Trophoblast cell (in vitro differentiated cells and primary cell): ENCODE results near the gene UPB1.
"Not testable (repeated sequence)": the region's sequence is repeated elsewhere in the genome, so short reads cannot be mapped to it uniquely, and the experiment has no call there.

Source experiments
- DNase-seq, 2 donors: peaks; one replicate each; pipeline ENCODE4 v3.0.0-alpha.2; 2016
- H2AFZ ChIP-seq: 2 replicates; pipeline ENCODE4 v1.6.1; 2013; ENCODE audit warnings: low read length, moderate library complexity, mild to moderate bottlenecking; ENCODE audit not compliant: insufficient read depth, poor library complexity
- H2AK5ac ChIP-seq: 2 replicates; pipeline ENCODE4 v1.6.1; 2013; ENCODE audit warnings: mild to moderate bottlenecking, low read length
- H2BK120ac ChIP-seq: 2 replicates; pipeline ENCODE4 v1.6.1; 2013; ENCODE audit warnings: low read length, mild to moderate bottlenecking, moderate library complexity; ENCODE audit not compliant: insufficient read depth, poor library complexity
- H2BK12ac ChIP-seq: 2 replicates; pipeline ENCODE4 v1.6.1; 2013; ENCODE audit warnings: mild to moderate bottlenecking, low read length, moderate library complexity
- H2BK5ac ChIP-seq: 2 replicates; pipeline ENCODE4 v1.6.1; 2013; ENCODE audit warnings: low read length, low read depth, moderate library complexity, mild to moderate bottlenecking; ENCODE audit not compliant: poor library complexity
- H3K14ac ChIP-seq: 2 replicates; pipeline ENCODE4 v1.6.1; 2013; ENCODE audit warnings: mild to moderate bottlenecking, low read length
- H3K18ac ChIP-seq: 2 replicates; pipeline ENCODE4 v1.6.1; 2013; ENCODE audit warnings: mild to moderate bottlenecking, low read length
- H3K23ac ChIP-seq: 2 replicates; pipeline ENCODE4 v1.6.1; 2013; ENCODE audit warnings: low read length
- H3K27ac ChIP-seq: 2 replicates; pipeline ENCODE4 v1.5.1; 2013; ENCODE audit warnings: low read depth, mild to moderate bottlenecking, inconsistent platforms, low read length, moderate library complexity
- H3K27me3 ChIP-seq: 2 replicates; pipeline ENCODE4 v1.6.1; 2013; ENCODE audit warnings: inconsistent platforms, mild to moderate bottlenecking, low read length, moderate library complexity; ENCODE audit not compliant: insufficient read depth
- H3K36me3 ChIP-seq, 2 experiments: 1 replicate in 1 of 2; 2 replicates in 1 of 2; pipeline ENCODE4 v1.6.1; 2013; ENCODE audit warnings: low read length in 2 of 2, mild to moderate bottlenecking in 2 of 2, moderate library complexity in 1 of 2; ENCODE audit not compliant: insufficient read depth in 2 of 2, control insufficient read depth in 1 of 2
- H3K4ac ChIP-seq: 2 replicates; pipeline ENCODE4 v1.6.1; 2013; ENCODE audit warnings: low read depth, mild to moderate bottlenecking, low read length, moderate library complexity
- H3K4me1 ChIP-seq, 2 experiments: 1 replicate in 1 of 2; 2 replicates in 1 of 2; pipeline ENCODE4 v1.6.1; 2013; ENCODE audit warnings: low read length in 2 of 2, mild to moderate bottlenecking in 2 of 2, moderate library complexity in 1 of 2; ENCODE audit not compliant: insufficient read depth in 2 of 2, control insufficient read depth in 1 of 2
- H3K4me2 ChIP-seq: 2 replicates; pipeline ENCODE4 v1.6.1; 2013; ENCODE audit warnings: inconsistent platforms, mild to moderate bottlenecking, low read length, moderate library complexity
- H3K4me3 ChIP-seq: 2 replicates; pipeline ENCODE4 v1.5.1; 2013; ENCODE audit warnings: mild to moderate bottlenecking, low read depth, low read length, inconsistent platforms
- H3K79me1 ChIP-seq: one replicate; pipeline ENCODE4 v1.6.1; 2013; ENCODE audit warnings: low read length
- H3K79me2 ChIP-seq: 2 replicates; pipeline ENCODE4 v1.6.1; 2013; ENCODE audit warnings: low read length, mild to moderate bottlenecking; ENCODE audit not compliant: control insufficient read depth, insufficient read depth, poor library complexity
- H3K9ac ChIP-seq: 2 replicates; pipeline ENCODE4 v1.6.1; 2013; ENCODE audit warnings: mild to moderate bottlenecking, low read length
- H3K9me3 ChIP-seq: 2 replicates; pipeline ENCODE4 v1.6.1; 2013; ENCODE audit warnings: low read depth, mild to moderate bottlenecking, control low read depth, inconsistent platforms, low read length; ENCODE audit not compliant: insufficient read depth
- H4K12ac ChIP-seq: 2 replicates; pipeline ENCODE4 v1.6.1; 2013; ENCODE audit warnings: low read depth, mild to moderate bottlenecking, low read length, moderate library complexity
- H4K8ac ChIP-seq: 2 replicates; pipeline ENCODE4 v1.6.1; 2013; ENCODE audit warnings: low read depth, mild to moderate bottlenecking, low read length, moderate library complexity
- H4K91ac ChIP-seq: one replicate; pipeline ENCODE4 v1.6.1; 2013; ENCODE audit warnings: low read depth, mild to moderate bottlenecking, low read length, moderate library complexity
- WGBS: extraction: QIAGEN DNeasy Blood & Tissue Kit; methylation state at CpG from one replicate; pipeline ENCODE4 v1.1.7; 2013; ENCODE audit warnings: missing lambda C conversion rate; ENCODE audit not compliant: insufficient read length, insufficient coverage; ENCODE audit errors: extremely low coverage; 5-methylcytosine and 5-hydroxymethylcytosine counted together

UPB1 gene

GRCh38 chr22:24526191-24526590, 31.1 kb downstream of the UPB1 start:
- no CpG with 5 or more reads among the region's 2 CpGs for WGBS

GRCh38 chr22:24529898-24530297, 34.8 kb downstream of the UPB1 start:
- no peak overlapping the region for H3K4me2 ChIP-seq
- peaks cover 11 to 16% of the 10 kb centered on the region in 2 experiments for H3K4me1 ChIP-seq
- H3K79me1 ChIP-seq = no peaks in the 10 kb centered on the region
- no peak overlapping the region for H4K91ac ChIP-seq
- no peak overlapping the region for H3K23ac ChIP-seq
- no peaks in the 10 kb centered on the region for H3K36me3 ChIP-seq
- no peak overlapping the region for H3K9ac ChIP-seq
- H2AFZ ChIP-seq = no peak overlapping the region
- no peak overlapping the region for H3K4ac ChIP-seq
- H3K18ac ChIP-seq = no peak overlapping the region
- no peak overlapping the region for H4K8ac ChIP-seq
- no peak overlapping the region for H2BK5ac ChIP-seq
- H3K79me2 ChIP-seq = no peaks in the 10 kb centered on the region
- WGBS = no CpG with 5 or more reads among the region's 2 CpGs
- no peak overlapping the region for H3K27ac ChIP-seq
- no peak overlapping the region for H4K12ac ChIP-seq
- no peaks in the 10 kb centered on the region for H3K9me3 ChIP-seq
- no peak overlapping the region for H3K14ac ChIP-seq
- H3K4me3 ChIP-seq = no peak overlapping the region
- DNase-seq = no peak
- H2BK12ac ChIP-seq = no peak overlapping the region
- no peak overlapping the region for H2AK5ac ChIP-seq
- H2BK120ac ChIP-seq = no peak overlapping the region
- H3K27me3 ChIP-seq = no peaks in the 10 kb centered on the region

More at GRCh38 chr22:24526191-24526590, 31.1 kb downstream of the UPB1 start:
- Histone ChIP-seq H4K8ac (no peak overlapping the region), H3K27me3 (no peaks in the 10 kb centered on the region), H2AK5ac (no peak overlapping the region), H3K23ac (no peak overlapping the region), H3K79me2 (no peaks in the 10 kb centered on the region), H4K91ac (no peak overlapping the region), H3K9me3 (no peaks in the 10 kb centered on the region), H2BK5ac (no peak overlapping the region), H3K9ac (no peak overlapping the region), H3K14ac (no peak overlapping the region), H3K36me3 (no peaks in the 10 kb centered on the region), H3K18ac (no peak overlapping the region), H3K27ac (no peak overlapping the region), H3K4me3 (no peak overlapping the region), H2BK12ac (no peak overlapping the region), H3K4me2 (no peak overlapping the region), H2AFZ (no peak overlapping the region), H3K4me1 (peaks cover 11 to 19% of the 10 kb centered on the region in 2 experiments), H2BK120ac (no peak overlapping the region), H3K4ac (no peak overlapping the region), H3K79me1 (peaks cover 2% of the 10 kb centered on the region), H4K12ac (no peak overlapping the region)
- peak; percentile 95 to 99 for DNase-seq

- H2BK12ac ChIP-seq, H4K91ac ChIP-seq, H3K4me2 ChIP-seq, H2BK5ac ChIP-seq, H3K14ac ChIP-seq, H3K79me1 ChIP-seq, H3K9me3 ChIP-seq, H3K27me3 ChIP-seq, H2AFZ ChIP-seq, H3K4me3 ChIP-seq, H3K23ac ChIP-seq, H4K8ac ChIP-seq, H3K18ac ChIP-seq, H4K12ac ChIP-seq, H2BK120ac ChIP-seq, H3K36me3 ChIP-seq, H3K27ac ChIP-seq, H3K79me2 ChIP-seq, H3K9ac ChIP-seq, H3K4ac ChIP-seq, H3K4me1 ChIP-seq, H2AK5ac ChIP-seq: not testable (repeated sequence)
- DNase-seq = peak; percentile 93 to 97
- WGBS = no CpG with 5 or more reads among the region's 3 CpGs
These were observed 35.8 kb downstream of the UPB1 start for GRCh38 chr22:24530968-24531367.

- no peak overlapping the region for H3K4me2 ChIP-seq
- no peaks in the 10 kb centered on the region for H3K79me1 ChIP-seq
- no peak overlapping the region for H4K12ac ChIP-seq
- WGBS = no CpG with 5 or more reads among the region's 1 CpG
- H2BK5ac ChIP-seq = no peak overlapping the region
- H2AK5ac ChIP-seq = no peak overlapping the region
- no peaks in the 10 kb centered on the region for H3K27me3 ChIP-seq
- H3K4me3 ChIP-seq = no peak overlapping the region
- peaks cover 3 to 6% of the 10 kb centered on the region in 2 experiments for H3K4me1 ChIP-seq
- no peak overlapping the region for H2AFZ ChIP-seq
- no peaks in the 10 kb centered on the region for H3K79me2 ChIP-seq
- H3K36me3 ChIP-seq = no peaks in the 10 kb centered on the region
- no peaks in the 10 kb centered on the region for H3K9me3 ChIP-seq
- H3K9ac ChIP-seq = no peak overlapping the region
- no peak overlapping the region for H3K23ac ChIP-seq
- no peak overlapping the region for H3K18ac ChIP-seq
- H2BK12ac ChIP-seq = no peak overlapping the region
- no peak overlapping the region for H4K8ac ChIP-seq
- no peak overlapping the region for H2BK120ac ChIP-seq
- no peak overlapping the region for H3K14ac ChIP-seq
- no peak overlapping the region for H3K27ac ChIP-seq
- H4K91ac ChIP-seq = no peak overlapping the region
- no peak for DNase-seq
- no peak overlapping the region for H3K4ac ChIP-seq
These were observed 36.9 kb downstream of the UPB1 start for GRCh38 chr22:24532075-24532474.
